ENCODE data around the gene FAAH. TPM values are rescaled to one million over a fixed set of nuclear protein-coding genes. Genes with fewer than 3 reads are reported as not detected.

The FAAH gene
- total RNA-seq, 1 donor from 2014 or later = 6.4 TPM

DNA sequence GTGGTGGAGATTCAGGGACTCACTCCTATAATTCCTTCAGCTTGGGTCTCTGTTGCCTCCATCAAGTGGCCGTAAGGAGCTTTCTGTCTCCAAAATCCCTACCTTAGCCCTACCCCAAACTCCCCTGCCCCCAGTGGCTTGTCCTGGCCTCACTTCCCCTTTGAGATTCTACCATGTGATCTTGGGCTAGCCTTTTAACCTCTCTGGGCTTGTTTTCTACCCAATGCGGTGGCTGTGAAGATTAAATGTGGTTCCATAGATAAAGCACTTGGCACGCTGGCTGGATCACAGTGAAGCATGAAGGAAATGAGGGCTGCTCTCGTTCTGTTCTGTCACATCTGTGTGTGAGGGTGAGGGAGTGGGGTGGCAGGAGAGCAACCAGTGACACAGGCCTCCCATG, 43.6 kb downstream of the FAAH start:
- TF ChIP-seq, protein P1, sequence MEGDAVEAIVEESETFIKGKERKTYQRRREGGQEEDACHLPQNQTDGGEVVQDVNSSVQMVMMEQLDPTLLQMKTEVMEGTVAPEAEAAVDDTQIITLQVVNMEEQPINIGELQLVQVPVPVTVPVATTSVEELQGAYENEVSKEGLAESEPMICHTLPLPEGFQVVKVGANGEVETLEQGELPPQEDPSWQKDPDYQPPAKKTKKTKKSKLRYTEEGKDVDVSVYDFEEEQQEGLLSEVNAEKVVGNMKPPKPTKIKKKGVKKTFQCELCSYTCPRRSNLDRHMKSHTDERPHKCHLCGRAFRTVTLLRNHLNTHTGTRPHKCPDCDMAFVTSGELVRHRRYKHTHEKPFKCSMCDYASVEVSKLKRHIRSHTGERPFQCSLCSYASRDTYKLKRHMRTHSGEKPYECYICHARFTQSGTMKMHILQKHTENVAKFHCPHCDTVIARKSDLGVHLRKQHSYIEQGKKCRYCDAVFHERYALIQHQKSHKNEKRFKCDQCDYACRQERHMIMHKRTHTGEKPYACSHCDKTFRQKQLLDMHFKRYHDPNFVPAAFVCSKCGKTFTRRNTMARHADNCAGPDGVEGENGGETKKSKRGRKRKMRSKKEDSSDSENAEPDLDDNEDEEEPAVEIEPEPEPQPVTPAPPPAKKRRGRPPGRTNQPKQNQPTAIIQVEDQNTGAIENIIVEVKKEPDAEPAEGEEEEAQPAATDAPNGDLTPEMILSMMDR (IDR thresholded peaks at IDR 0.05) = no peak
- H3K4me3 Mint-ChIP-seq = no peak overlapping the region
- peaks cover 5% of the 10 kb centered on the region for H3K4me1 Mint-ChIP-seq
- POLR2A ChIA-PET = no interaction called here
- no peaks in the 10 kb centered on the region for H3K9me3 Mint-ChIP-seq
- H3K36me3 Mint-ChIP-seq (ENCODE audit: low read depth) = no peaks in the 10 kb centered on the region
- ATAC-seq (ENCODE audit: low read depth) (no peak), DNase-seq (no peak)
- peaks cover 26% of the 10 kb centered on the region for H3K27me3 Mint-ChIP-seq
- CTCF ChIA-PET = no interaction called here
- no peak overlapping the region for H3K27ac Mint-ChIP-seq
- intact Hi-C loops (cut with micrococcal nuclease) = no loop called here

DNA sequence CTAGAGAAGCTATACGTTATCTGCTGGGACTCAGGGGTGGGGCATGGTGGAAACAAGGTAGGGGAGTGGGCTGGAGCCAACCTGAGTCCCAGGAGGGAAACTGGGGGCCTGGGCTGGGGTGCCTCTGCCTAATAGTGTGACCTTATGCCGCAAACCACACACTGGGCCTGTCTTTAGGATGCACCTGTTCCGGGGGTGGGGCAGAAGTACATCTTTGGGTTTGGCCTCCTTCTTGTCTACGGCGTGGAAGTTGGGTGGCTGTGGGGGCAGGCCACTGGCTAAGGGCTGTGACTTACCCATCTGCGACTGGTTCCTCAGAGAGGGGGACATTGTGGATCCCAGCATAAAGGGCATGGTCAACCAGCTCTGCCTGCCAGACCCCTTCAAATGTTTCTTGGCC, 44.2 kb downstream of the FAAH start:
- intact Hi-C loops (cut with micrococcal nuclease) = no loop called here
- DNase-seq (no peak), ATAC-seq (ENCODE audit: low read depth) (no peak)
- Mint-ChIP-seq H3K36me3 (ENCODE audit: low read depth) (no peaks in the 10 kb centered on the region), H3K4me1 (peaks cover 8% of the 10 kb centered on the region), H3K27ac (no peak overlapping the region), H3K9me3 (no peaks in the 10 kb centered on the region), H3K4me3 (no peak overlapping the region), H3K27me3 (peaks cover 28% of the 10 kb centered on the region)
- POLR2A ChIA-PET = no interaction called here
- CTCF ChIA-PET = interaction anchor here (1.0 kb wide), 1 partner anchor 9 kb away, joined by 4 read pairs; no protein-coding TSS in a partner anchor
- TF ChIP-seq, protein P1 (IDR thresholded peaks at IDR 0.05) = no peak

DNA sequence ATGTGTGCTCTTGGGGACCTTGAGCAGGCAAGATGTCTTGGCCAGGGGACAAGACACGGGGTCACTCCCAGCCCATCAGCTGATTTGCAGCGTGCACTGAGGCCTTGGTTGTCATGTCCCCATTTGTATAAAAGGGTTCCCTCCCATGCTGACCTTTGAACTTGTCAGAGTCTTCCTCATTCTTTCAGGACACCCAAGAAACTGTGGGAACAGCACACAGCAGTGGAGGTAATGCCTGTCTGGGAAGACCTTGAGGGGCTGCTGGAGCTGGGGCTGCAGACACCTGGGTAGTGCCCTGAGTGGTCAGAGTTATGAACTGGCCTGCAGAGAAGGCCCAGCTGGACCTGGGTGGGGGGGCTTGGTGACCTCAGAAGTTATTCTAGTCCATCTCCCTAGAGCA, 46.4 kb downstream of the FAAH start:
- DNase-seq (no peak), ATAC-seq (ENCODE audit: low read depth) (no peak)
- Mint-ChIP-seq H3K27ac (no peak overlapping the region), H3K4me3 (no peak overlapping the region), H3K27me3 (peaks cover 31% of the 10 kb centered on the region), H3K9me3 (no peaks in the 10 kb centered on the region), H3K36me3 (ENCODE audit: low read depth) (no peaks in the 10 kb centered on the region), H3K4me1 (peaks cover 8% of the 10 kb centered on the region)
- intact Hi-C loops (cut with micrococcal nuclease) = no loop called here
- CTCF ChIA-PET = no interaction called here
- POLR2A ChIA-PET = no interaction called here
- TF ChIP-seq, protein P1 (IDR thresholded peaks at IDR 0.05) = no peak

DNA sequence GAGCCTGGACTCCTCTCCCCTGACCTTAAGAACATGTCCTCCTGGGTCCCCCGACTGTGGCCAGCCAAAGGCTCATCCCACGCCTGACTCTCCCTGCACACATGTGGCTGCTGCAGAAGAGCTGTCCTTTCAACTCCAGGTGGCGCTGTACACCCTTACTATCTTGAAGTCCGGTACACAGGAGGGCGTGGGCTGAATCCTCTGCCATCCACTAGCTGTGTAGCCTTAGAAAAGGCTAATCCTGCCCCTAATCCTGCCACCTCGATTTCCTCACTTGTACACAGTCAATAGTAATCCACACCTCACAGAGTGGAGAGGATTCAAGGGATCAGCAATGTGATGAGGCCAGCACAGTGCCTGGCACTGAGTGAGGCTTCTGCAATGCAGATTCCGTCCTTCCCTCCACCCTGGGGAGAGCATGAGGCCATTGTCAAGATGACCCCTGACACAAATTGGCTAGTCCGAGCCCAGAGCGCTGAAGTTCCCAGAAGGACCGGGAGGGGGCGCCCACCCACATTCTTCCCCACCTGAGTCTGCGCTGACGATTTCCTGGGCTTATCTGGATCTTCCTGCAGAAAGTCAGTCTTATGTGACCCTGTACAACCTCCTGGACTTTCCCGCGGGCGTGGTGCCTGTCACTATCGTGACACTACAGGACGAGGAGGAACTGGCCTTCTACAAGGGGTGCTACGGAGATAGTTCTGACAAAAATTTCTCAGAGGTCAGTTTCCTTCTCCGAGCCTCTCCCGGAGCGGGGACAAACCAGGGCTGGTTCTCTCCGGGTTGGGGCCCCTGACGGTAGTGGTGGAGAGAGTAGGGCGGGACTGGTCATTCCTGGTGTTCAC, 48.4 kb downstream of the FAAH start:
- Mint-ChIP-seq H3K4me3 (peak overlapping the region; percentile 81), H3K4me1 (peaks cover 10% of the 10 kb centered on the region), H3K27me3 (peaks cover 35% of the 10 kb centered on the region), H3K36me3 (ENCODE audit: low read depth) (no peaks in the 10 kb centered on the region), H3K27ac (no peak overlapping the region), H3K9me3 (no peaks in the 10 kb centered on the region)
- ChIA-PET POLR2A (no interaction called here), CTCF (no interaction called here)
- intact Hi-C loops (cut with micrococcal nuclease) = loop anchor here (1.0 kb wide), 1 partner anchor 86 kb away; no protein-coding TSS in a partner anchor
- DNase-seq (peak; percentile 63), ATAC-seq (ENCODE audit: low read depth) (peak; percentile 78)
- TF ChIP-seq, protein P1 (IDR thresholded peaks at IDR 0.05) = peak; percentile 96

DNA sequence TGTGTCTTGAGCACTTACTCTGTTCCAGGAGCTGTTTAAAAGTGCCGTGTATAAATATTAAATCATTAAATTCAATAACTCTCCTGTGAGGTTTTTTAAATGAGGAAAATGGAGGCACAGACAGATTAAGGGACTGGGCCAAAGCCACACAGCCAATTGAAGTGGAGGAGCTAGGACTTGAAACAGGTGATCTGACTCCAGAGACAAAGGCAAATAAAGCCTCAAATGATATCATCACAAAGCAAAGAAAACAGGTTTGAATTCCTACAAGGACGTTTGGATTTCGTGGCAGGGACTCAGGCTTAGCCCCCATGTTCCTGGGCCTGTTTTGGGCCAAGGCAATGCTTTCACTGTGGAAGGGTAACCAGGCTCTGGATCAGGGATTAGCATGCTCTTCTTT, 50.3 kb downstream of the FAAH start:
- Mint-ChIP-seq H3K27me3 (peaks cover 40% of the 10 kb centered on the region), H3K27ac (no peak overlapping the region), H3K4me1 (peaks cover 18% of the 10 kb centered on the region), H3K4me3 (no peak overlapping the region), H3K36me3 (ENCODE audit: low read depth) (no peaks in the 10 kb centered on the region), H3K9me3 (no peaks in the 10 kb centered on the region)
- ChIA-PET POLR2A (no interaction called here), CTCF (interaction anchor here (1.0 to 2.2 kb wide), 3 partner anchors 83 to 280 kb away, joined by 3 to 8 read pairs (median 7); no protein-coding TSS in a partner anchor)
- intact Hi-C loops (cut with micrococcal nuclease) = no loop called here
- ATAC-seq (ENCODE audit: low read depth) (no peak), DNase-seq (no peak)
- TF ChIP-seq, protein P1 (IDR thresholded peaks at IDR 0.05) = no peak

All from activated B cell treated with CpG ODN at 0.5 μM for 24 hours (primary cell).